ES-I3 (cell line): ENCODE data around the gene CBX4.

ENCODE experiments used
- H3K36me3 ChIP-seq: 2 replicates; pipeline ENCODE4 v1.6.1; 2013; ENCODE audit warnings: mild to moderate bottlenecking, low read length, control low read depth, moderate library complexity; ENCODE audit not compliant: insufficient read depth
- H3K4me1 ChIP-seq: 2 replicates; pipeline ENCODE4 v1.6.1; 2013; ENCODE audit warnings: mild to moderate bottlenecking, control low read depth, low read length; ENCODE audit not compliant: insufficient read depth
- H3K9ac ChIP-seq: 2 replicates; pipeline ENCODE4 v1.6.1; 2013; ENCODE audit warnings: low read depth, mild to moderate bottlenecking, low read length, moderate library complexity
- H3K9me3 ChIP-seq: 2 replicates; pipeline ENCODE4 v1.6.1; 2013; ENCODE audit warnings: mild to moderate bottlenecking, low read length, moderate library complexity; ENCODE audit not compliant: control insufficient read depth, insufficient read depth

CBX4 gene

GRCh38 chr17:79820959-79821330, 18.3 kb downstream of the CBX4 start:
- Histone ChIP-seq H3K4me1 (no peaks in the 10 kb centered on the region), H3K36me3 (no peaks in the 10 kb centered on the region), H3K9me3 (no peaks in the 10 kb centered on the region), H3K9ac (no peak overlapping the region)

- Histone ChIP-seq H3K9me3 (no peaks in the 10 kb centered on the region; the same call in 1 of the 2 replicates), H3K4me1 (no peaks in the 10 kb centered on the region), H3K36me3 (no peaks in the 10 kb centered on the region), H3K9ac (no peak overlapping the region)
These were observed 19.5 kb downstream of the CBX4 start for GRCh38 chr17:79819534-79820276.

- H3K9ac ChIP-seq, result no peak overlapping the region
- H3K9me3 ChIP-seq, result no peaks in the 10 kb centered on the region; the same call in 1 of the 2 replicates
- H3K4me1 ChIP-seq, result peaks cover 4% of the 10 kb centered on the region; the same call in 1 of the 2 replicates
- H3K36me3 ChIP-seq, result no peaks in the 10 kb centered on the region
These were observed 20.2 kb downstream of the CBX4 start for GRCh38 chr17:79819085-79819484.

- Histone ChIP-seq H3K36me3 (no peaks in the 10 kb centered on the region), H3K4me1 (peaks cover 5% of the 10 kb centered on the region; the same call in 1 of the 2 replicates), H3K9ac (no peak overlapping the region), H3K9me3 (no peaks in the 10 kb centered on the region; the same call in 1 of the 2 replicates)
These were observed 21.0 kb downstream of the CBX4 start for GRCh38 chr17:79818026-79818758.

GRCh38 chr17:79815836-79816461, 23.3 kb downstream of the CBX4 start:
- no peaks in the 10 kb centered on the region; the same call in 1 of the 2 replicates for H3K9me3 ChIP-seq
- peaks cover 13% of the 10 kb centered on the region; the same call in 1 of the 2 replicates for H3K4me1 ChIP-seq
- H3K9ac ChIP-seq, result no peak overlapping the region; the same call in 1 of the 2 replicates
- no peaks in the 10 kb centered on the region for H3K36me3 ChIP-seq

GRCh38 chr17:79814974-79815835, 24.0 kb downstream of the CBX4 start:
- Histone ChIP-seq H3K9me3 (no peaks in the 10 kb centered on the region; the same call in 1 of the 2 replicates), H3K4me1 (peaks cover 13% of the 10 kb centered on the region; the same call in 1 of the 2 replicates), H3K36me3 (no peaks in the 10 kb centered on the region), H3K9ac (peak overlapping the region; percentile 16; the same call in 1 of the 2 replicates)

GRCh38 chr17:79814127-79814973, 24.9 kb downstream of the CBX4 start:
- H3K9ac ChIP-seq, result peak overlapping the region; percentile 1; the same call in 1 of the 2 replicates
- no peaks in the 10 kb centered on the region for H3K36me3 ChIP-seq
- no peaks in the 10 kb centered on the region; the same call in 1 of the 2 replicates for H3K9me3 ChIP-seq
- peaks cover 14% of the 10 kb centered on the region; the same call in 1 of the 2 replicates for H3K4me1 ChIP-seq

- Histone ChIP-seq H3K9me3 (no peaks in the 10 kb centered on the region; the same call in 1 of the 2 replicates), H3K36me3 (no peaks in the 10 kb centered on the region), H3K4me1 (peaks cover 20% of the 10 kb centered on the region), H3K9ac (peak overlapping the region; percentile 12; the same call in 1 of the 2 replicates)
These were observed 25.7 kb downstream of the CBX4 start for GRCh38 chr17:79813297-79814126.

- peak overlapping the region; percentile 35; the same call in 1 of the 2 replicates for H3K9ac ChIP-seq
- H3K4me1 ChIP-seq, result peaks cover 20% of the 10 kb centered on the region
- no peaks in the 10 kb centered on the region for H3K36me3 ChIP-seq
- H3K9me3 ChIP-seq, result no peaks in the 10 kb centered on the region; the same call in 1 of the 2 replicates
These were observed 26.6 kb downstream of the CBX4 start for GRCh38 chr17:79812353-79813258.

- Histone ChIP-seq H3K36me3 (no peaks in the 10 kb centered on the region), H3K9me3 (no peaks in the 10 kb centered on the region; the same call in 1 of the 2 replicates), H3K9ac (peak overlapping the region; percentile 35; the same call in 1 of the 2 replicates), H3K4me1 (peaks cover 20% of the 10 kb centered on the region)
These were observed 27.3 kb downstream of the CBX4 start for GRCh38 chr17:79811868-79812352.

GRCh38 chr17:79811011-79811867, 28.0 kb downstream of the CBX4 start:
- Histone ChIP-seq H3K4me1 (peaks cover 20% of the 10 kb centered on the region), H3K9me3 (no peaks in the 10 kb centered on the region; the same call in 1 of the 2 replicates), H3K36me3 (no peaks in the 10 kb centered on the region), H3K9ac (peak overlapping the region; percentile 35; the same call in 1 of the 2 replicates)
